Measurements from ENCODE around the gene ARID3B. TPM values are rescaled to one million over a fixed set of nuclear protein-coding genes. Genes with fewer than 3 reads are reported as not detected.

Gene ARID3B
- total RNA-seq, 1 experiment from 2014 or later: 8.1 TPM

DNA sequence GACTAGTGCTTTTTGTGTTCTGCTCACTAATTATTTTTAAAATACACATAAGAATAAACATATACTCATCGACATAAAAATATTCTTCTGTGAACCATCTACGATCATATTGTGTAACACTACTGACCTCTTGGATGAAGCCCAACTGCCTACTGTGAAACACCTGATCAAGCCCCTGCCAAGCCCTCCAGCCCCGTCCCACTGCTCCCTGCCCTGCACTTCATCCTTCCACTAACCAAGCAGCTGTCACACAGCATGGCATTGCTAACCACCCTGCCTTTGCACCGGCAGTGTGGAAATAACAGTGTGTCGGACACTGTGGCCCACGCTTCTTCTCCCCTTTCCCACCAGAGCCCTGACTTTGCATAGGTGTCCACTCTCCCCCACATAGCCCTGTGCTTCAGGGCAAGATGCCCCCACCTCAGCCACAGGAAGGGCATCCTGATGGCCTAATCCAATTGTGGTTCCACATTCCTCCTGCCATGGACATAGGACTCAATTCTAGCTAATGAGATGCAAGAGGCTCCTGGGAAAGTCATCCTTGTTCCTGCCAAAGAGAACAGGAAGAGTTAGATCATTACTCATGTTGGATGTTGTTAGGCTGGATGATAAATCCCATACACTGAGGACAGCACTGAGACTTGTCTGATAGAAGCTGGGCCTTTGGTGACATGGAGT, 35.0 kb upstream of the ARID3B start:
- no peak overlapping the region for H3K4me2 ChIP-seq (ENCODE audit: low read length)
- no peaks in the 10 kb centered on the region for H3K27me3 ChIP-seq (ENCODE audit: insufficient read depth, low read length)
- TF ChIP-seq FOSL1 (IDR thresholded peaks at IDR 0.05; ENCODE audit: low read depth) (no peak), RAD21 (IDR thresholded peaks at IDR 0.05; ENCODE audit: low read depth) (no peak), EGR1 (IDR thresholded peaks at IDR 0.05; ENCODE audit: low read depth) (no peak), EZH2phosphoT487 (IDR thresholded peaks at IDR 0.05; ENCODE audit: borderline replicate concordance) (no peak), ELF1 (IDR thresholded peaks at IDR 0.05; ENCODE audit: borderline replicate concordance, low read depth) (no peak), EZH2 (IDR thresholded peaks at IDR 0.05) (no peak), ZNF274 (IDR thresholded peaks at IDR 0.05; ENCODE audit: low read depth, low read length) (no peak), TCF7L2 (IDR thresholded peaks at IDR 0.05; ENCODE audit: borderline replicate concordance, extremely low read depth, insufficient read depth, insufficient read length) (no peak), POLR2AphosphoS5 (IDR thresholded peaks at IDR 0.05; ENCODE audit: low read depth, low read length) (no peak), SIN3A (IDR thresholded peaks at IDR 0.05; ENCODE audit: low read depth) (no peak), CBX3 (IDR thresholded peaks at IDR 0.05; ENCODE audit: low read depth) (no peak), SP1 (IDR thresholded peaks at IDR 0.05; ENCODE audit: low read depth) (no peak), POLR2A (IDR thresholded peaks at IDR 0.05; ENCODE audit: borderline replicate concordance, extremely low read depth, insufficient read depth, insufficient read length) (no peak), CEBPB (IDR thresholded peaks at IDR 0.05; ENCODE audit: low read depth) (no peak), ZFX (IDR thresholded peaks at IDR 0.05) (no peak), YY1 (IDR thresholded peaks at IDR 0.05; ENCODE audit: extremely low read depth, insufficient replicate concordance, low read depth, low read length) (no peak)
- TF ChIP-seq, protein P1, sequence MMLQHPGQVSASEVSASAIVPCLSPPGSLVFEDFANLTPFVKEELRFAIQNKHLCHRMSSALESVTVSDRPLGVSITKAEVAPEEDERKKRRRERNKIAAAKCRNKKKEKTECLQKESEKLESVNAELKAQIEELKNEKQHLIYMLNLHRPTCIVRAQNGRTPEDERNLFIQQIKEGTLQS (IDR thresholded peaks at IDR 0.05): no peak
- TF ChIP-seq, protein P2, sequence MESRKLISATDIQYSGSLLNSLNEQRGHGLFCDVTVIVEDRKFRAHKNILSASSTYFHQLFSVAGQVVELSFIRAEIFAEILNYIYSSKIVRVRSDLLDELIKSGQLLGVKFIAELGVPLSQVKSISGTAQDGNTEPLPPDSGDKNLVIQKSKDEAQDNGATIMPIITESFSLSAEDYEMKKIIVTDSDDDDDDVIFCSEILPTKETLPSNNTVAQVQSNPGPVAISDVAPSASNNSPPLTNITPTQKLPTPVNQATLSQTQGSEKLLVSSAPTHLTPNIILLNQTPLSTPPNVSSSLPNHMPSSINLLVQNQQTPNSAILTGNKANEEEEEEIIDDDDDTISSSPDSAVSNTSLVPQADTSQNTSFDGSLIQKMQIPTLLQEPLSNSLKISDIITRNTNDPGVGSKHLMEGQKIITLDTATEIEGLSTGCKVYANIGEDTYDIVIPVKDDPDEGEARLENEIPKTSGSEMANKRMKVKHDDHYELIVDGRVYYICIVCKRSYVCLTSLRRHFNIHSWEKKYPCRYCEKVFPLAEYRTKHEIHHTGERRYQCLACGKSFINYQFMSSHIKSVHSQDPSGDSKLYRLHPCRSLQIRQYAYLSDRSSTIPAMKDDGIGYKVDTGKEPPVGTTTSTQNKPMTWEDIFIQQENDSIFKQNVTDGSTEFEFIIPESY (IDR thresholded peaks at IDR 0.05; ENCODE audit: extremely low read depth, insufficient replicate concordance, low read length): no peak
- TF ChIP-seq, protein P3, sequence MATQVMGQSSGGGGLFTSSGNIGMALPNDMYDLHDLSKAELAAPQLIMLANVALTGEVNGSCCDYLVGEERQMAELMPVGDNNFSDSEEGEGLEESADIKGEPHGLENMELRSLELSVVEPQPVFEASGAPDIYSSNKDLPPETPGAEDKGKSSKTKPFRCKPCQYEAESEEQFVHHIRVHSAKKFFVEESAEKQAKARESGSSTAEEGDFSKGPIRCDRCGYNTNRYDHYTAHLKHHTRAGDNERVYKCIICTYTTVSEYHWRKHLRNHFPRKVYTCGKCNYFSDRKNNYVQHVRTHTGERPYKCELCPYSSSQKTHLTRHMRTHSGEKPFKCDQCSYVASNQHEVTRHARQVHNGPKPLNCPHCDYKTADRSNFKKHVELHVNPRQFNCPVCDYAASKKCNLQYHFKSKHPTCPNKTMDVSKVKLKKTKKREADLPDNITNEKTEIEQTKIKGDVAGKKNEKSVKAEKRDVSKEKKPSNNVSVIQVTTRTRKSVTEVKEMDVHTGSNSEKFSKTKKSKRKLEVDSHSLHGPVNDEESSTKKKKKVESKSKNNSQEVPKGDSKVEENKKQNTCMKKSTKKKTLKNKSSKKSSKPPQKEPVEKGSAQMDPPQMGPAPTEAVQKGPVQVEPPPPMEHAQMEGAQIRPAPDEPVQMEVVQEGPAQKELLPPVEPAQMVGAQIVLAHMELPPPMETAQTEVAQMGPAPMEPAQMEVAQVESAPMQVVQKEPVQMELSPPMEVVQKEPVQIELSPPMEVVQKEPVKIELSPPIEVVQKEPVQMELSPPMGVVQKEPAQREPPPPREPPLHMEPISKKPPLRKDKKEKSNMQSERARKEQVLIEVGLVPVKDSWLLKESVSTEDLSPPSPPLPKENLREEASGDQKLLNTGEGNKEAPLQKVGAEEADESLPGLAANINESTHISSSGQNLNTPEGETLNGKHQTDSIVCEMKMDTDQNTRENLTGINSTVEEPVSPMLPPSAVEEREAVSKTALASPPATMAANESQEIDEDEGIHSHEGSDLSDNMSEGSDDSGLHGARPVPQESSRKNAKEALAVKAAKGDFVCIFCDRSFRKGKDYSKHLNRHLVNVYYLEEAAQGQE (IDR thresholded peaks at IDR 0.05; ENCODE audit: low read depth): no peak
- TF ChIP-seq, protein P4, sequence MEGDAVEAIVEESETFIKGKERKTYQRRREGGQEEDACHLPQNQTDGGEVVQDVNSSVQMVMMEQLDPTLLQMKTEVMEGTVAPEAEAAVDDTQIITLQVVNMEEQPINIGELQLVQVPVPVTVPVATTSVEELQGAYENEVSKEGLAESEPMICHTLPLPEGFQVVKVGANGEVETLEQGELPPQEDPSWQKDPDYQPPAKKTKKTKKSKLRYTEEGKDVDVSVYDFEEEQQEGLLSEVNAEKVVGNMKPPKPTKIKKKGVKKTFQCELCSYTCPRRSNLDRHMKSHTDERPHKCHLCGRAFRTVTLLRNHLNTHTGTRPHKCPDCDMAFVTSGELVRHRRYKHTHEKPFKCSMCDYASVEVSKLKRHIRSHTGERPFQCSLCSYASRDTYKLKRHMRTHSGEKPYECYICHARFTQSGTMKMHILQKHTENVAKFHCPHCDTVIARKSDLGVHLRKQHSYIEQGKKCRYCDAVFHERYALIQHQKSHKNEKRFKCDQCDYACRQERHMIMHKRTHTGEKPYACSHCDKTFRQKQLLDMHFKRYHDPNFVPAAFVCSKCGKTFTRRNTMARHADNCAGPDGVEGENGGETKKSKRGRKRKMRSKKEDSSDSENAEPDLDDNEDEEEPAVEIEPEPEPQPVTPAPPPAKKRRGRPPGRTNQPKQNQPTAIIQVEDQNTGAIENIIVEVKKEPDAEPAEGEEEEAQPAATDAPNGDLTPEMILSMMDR (IDR thresholded peaks at IDR 0.05 in 2 of 3, conservative IDR thresholded peaks at IDR 0.05 in 1 of 3; ENCODE audit: borderline replicate concordance in 1 of 3, insufficient read depth in 1 of 3, low read depth in 2 of 3, low read length in 2 of 3): no peak
- no peak overlapping the region for H3K4me3 ChIP-seq (replicated peaks in 1 of 2; ENCODE audit: low read depth in 1 of 2, low read length in 2 of 2)
- H4K20me1 ChIP-seq (ENCODE audit: insufficient read depth): no peaks in the 10 kb centered on the region
- BruUV-seq (replicated peaks): no TSS peak
- H3K4me1 ChIP-seq (ENCODE audit: control insufficient read depth in 1 of 2, insufficient read depth in 2 of 2, low read length in 2 of 2): peaks cover 0 to 15% of the 10 kb centered on the region in 2 experiments; a peak in 2 of 4 replicates
- CTCF ChIA-PET: no interaction called here
- DNase-seq (ENCODE audit: low read depth, low spot score) (no peak), ATAC-seq (no peak)
- H3K36me3 ChIP-seq (ENCODE audit: control insufficient read depth in 1 of 2, insufficient read depth in 2 of 2, low read length in 2 of 2): no peaks in the 10 kb centered on the region
- no peak overlapping the region for H2AFZ ChIP-seq (ENCODE audit: low read depth, low read length, poor library complexity, severe bottlenecking)
- no peaks in the 10 kb centered on the region for H3K9me3 ChIP-seq (ENCODE audit: control insufficient read depth in 1 of 2, insufficient read depth in 1 of 2, low read depth in 1 of 2, low read length in 2 of 2)
- POLR2A ChIA-PET: no interaction called here
- no peaks in the 10 kb centered on the region for H3K9me2 ChIP-seq (ENCODE audit: insufficient read depth)
- no peak overlapping the region for H3K27ac ChIP-seq (ENCODE audit: low read depth, low read length)
- intact Hi-C loops (cut with micrococcal nuclease): no loop called here
- H3K9ac ChIP-seq (ENCODE audit: low read length): no peak overlapping the region
- RAD21 ChIA-PET (ENCODE audit: low non-redundant PET in 1 of 2, low total read pairs in 2 of 2, uncharacterized antibody in 2 of 2, unreplicated experiment in 2 of 2): no interaction called here
- H3K79me2 ChIP-seq (ENCODE audit: insufficient read depth, low read length): no peaks in the 10 kb centered on the region
